Testis (tissue), 3 donors: ENCODE data around the gene SP5. TPM values are rescaled to one million over a fixed set of nuclear protein-coding genes. Genes with fewer than 3 reads are reported as not detected.

Experiments used
- DNase-seq: peaks from one replicate; pipeline ENCODE4 v3.0.0-alpha.2; 2019
- H3K27ac ChIP-seq, 2 donors: fragments of 200-600 bp; sonication (generic); one replicate each; pipeline ENCODE4 v1.5.1; 2019
- H3K27me3 ChIP-seq: fragments of 200-600 bp; sonication (generic); one replicate; pipeline ENCODE4 v1.5.1; 2019
- H3K36me3 ChIP-seq: fragments of 200-600 bp; sonication (generic); one replicate; pipeline ENCODE4 v1.5.1; 2017; ENCODE audit warnings: low read depth; ENCODE audit errors: missing control alignments
- H3K4me1 ChIP-seq: fragments of 200-600 bp; sonication (generic); one replicate; pipeline ENCODE4 v1.5.1; 2019
- H3K4me3 ChIP-seq, 2 donors: fragments of 200-600 bp; sonication (generic); one replicate each; pipeline ENCODE4 v1.5.1; 2017 to 2019
- H3K9me3 ChIP-seq: fragments of 200-600 bp; sonication (generic); one replicate; pipeline ENCODE4 v1.5.1; 2017
- CTCF ChIP-seq, 3 experiments: fragments of 450-650 bp in 2 of 3; fragments of 200-600 bp in 1 of 3; sonication (generic) in 1 of 3; IDR thresholded peaks; one replicate each; pipeline ENCODE4 v1.5.1; 2016 to 2019; ENCODE audit warnings: antibody characterized with exemption in 3 of 3, mild to moderate bottlenecking in 2 of 3, moderate library complexity in 1 of 3
- POLR2A ChIP-seq: fragments of 450-650 bp; IDR thresholded peaks from one replicate; pipeline ENCODE4 v1.6.1; 2017; ENCODE audit warnings: antibody characterized with exemption, mild to moderate bottlenecking, moderate library complexity
- WGBS, 2 donors: methylation state at CpG; one replicate each; pipeline ENCODE4 v1.1.5; 2018; 5-methylcytosine and 5-hydroxymethylcytosine counted together
- intact Hi-C: fragments of 100-400 bp; cut with DNase I; formaldehyde crosslinking; loops from one replicate; pipeline ENCODE4 v1.15.1; 2023; ENCODE audit warnings: low total_unique reads
- polyA plus RNA-seq: library from polyadenylated mRNA; stranded (reverse); fragments of 350-450 nt; fragmentation: Illumina TruSeq; extraction: RNeasy Lipid Tissue Mini Kit (QIAGEN cat#74804); gene quantifications from one replicate; pipeline ENCODE4 v1.2.3, GENCODE V29; 2014; ENCODE audit warnings: low read depth, low replicate concordance; ENCODE audit not compliant: insufficient read depth
- total RNA-seq, 2 donors: library from RNA; depleted of rRNA; stranded (reverse); fragments of >200 nt; gene quantifications; one replicate each; pipeline ENCODE4 v1.2.3, GENCODE V29; 2016

Gene SP5
- total and polyA plus RNA-seq, 3 donors from 2014 or later, result 1.4 to 4.0 (median 3.5) TPM

- Histone ChIP-seq H3K4me3 (no peak overlapping the region), H3K36me3 (no peaks in the 10 kb centered on the region), H3K4me1 (no peaks in the 10 kb centered on the region), H3K9me3 (no peaks in the 10 kb centered on the region), H3K27me3 (no peaks in the 10 kb centered on the region), H3K27ac (no peak overlapping the region)
- 84 to 91% methylated on average over 4 of the region's 4 CpGs for WGBS, 2 donors
- intact Hi-C loops, result no loop called here
- no peak for DNase-seq
- TF ChIP-seq CTCF (IDR thresholded peaks at IDR 0.05), result no peak
- no peak for TF ChIP-seq POLR2A
Measured at GRCh38 chr2:170740660-170741059, 25.5 kb downstream of the SP5 start.

GRCh38 chr2:170742000-170742399, 26.9 kb downstream of the SP5 start:
- Histone ChIP-seq H3K36me3 (no peaks in the 10 kb centered on the region), H3K9me3 (no peaks in the 10 kb centered on the region), H3K27ac (no peak overlapping the region), H3K4me3 (no peak overlapping the region), H3K27me3 (no peaks in the 10 kb centered on the region), H3K4me1 (no peaks in the 10 kb centered on the region)
- no peak for DNase-seq
- 82 to 83% methylated on average over 3 of the region's 3 CpGs for WGBS, 2 donors
- no peak for TF ChIP-seq POLR2A
- TF ChIP-seq CTCF (IDR thresholded peaks at IDR 0.05), result no peak
- intact Hi-C loops, result no loop called here

GRCh38 chr2:170742896-170743529, 27.9 kb downstream of the SP5 start:
- TF ChIP-seq POLR2A, result no peak
- TF ChIP-seq CTCF (IDR thresholded peaks at IDR 0.05), result no peak
- Histone ChIP-seq H3K27me3 (no peaks in the 10 kb centered on the region), H3K4me3 (no peak overlapping the region), H3K36me3 (no peaks in the 10 kb centered on the region), H3K9me3 (no peaks in the 10 kb centered on the region), H3K27ac (no peak overlapping the region), H3K4me1 (no peaks in the 10 kb centered on the region)
- DNase-seq, result no peak
- 80 to 83% methylated on average over 6 of the region's 6 CpGs for WGBS, 2 donors
- intact Hi-C loops, result no loop called here

GRCh38 chr2:170743530-170744239, 28.5 kb downstream of the SP5 start:
- 59 to 67% methylated on average over 8 of the region's 8 CpGs for WGBS, 2 donors

More at GRCh38 chr2:170743530-170744239, 28.5 kb downstream of the SP5 start:
- H3K36me3 ChIP-seq, result no peaks in the 10 kb centered on the region
- no peaks in the 10 kb centered on the region for H3K27me3 ChIP-seq
- no peak overlapping the region for H3K27ac ChIP-seq
- no peak overlapping the region for H3K4me3 ChIP-seq
- no peaks in the 10 kb centered on the region for H3K9me3 ChIP-seq
- DNase-seq, result no peak
- TF ChIP-seq CTCF (IDR thresholded peaks at IDR 0.05), result no peak
- TF ChIP-seq POLR2A, result no peak
- intact Hi-C loops, result no loop called here
- H3K4me1 ChIP-seq, result no peaks in the 10 kb centered on the region
